ENCODE data around the gene UQCC5. TPM values are rescaled to one million over a fixed set of nuclear protein-coding genes. Genes with fewer than 3 reads are reported as not detected.

The UQCC5 gene
- total RNA-seq, 1 donor from 2014 or later, result 2.4 TPM

GRCh38 chr3:52532517-52532837 is 3.9 kb upstream of the UQCC5 start:
- no peak for TF ChIP-seq CTCF (conservative IDR thresholded peaks at IDR 0.05; ENCODE audit: low read depth, low read length)
- no peak for DNase-seq (ENCODE audit: low read depth)
- H3K4me3 ChIP-seq (ENCODE audit: low read depth, low read length), result peak overlapping the region; percentile 77

- DNase-seq (ENCODE audit: low read depth), result no peak
- no peak for TF ChIP-seq CTCF (conservative IDR thresholded peaks at IDR 0.05; ENCODE audit: low read depth, low read length)
- H3K4me3 ChIP-seq (ENCODE audit: low read depth, low read length), result peak overlapping the region; percentile 77
Observed at GRCh38 chr3:52532838-52533622, 3.4 kb upstream of the UQCC5 start.

GRCh38 chr3:52533623-52534280 is 2.7 kb upstream of the UQCC5 start, which contains the start of gene NT5DC2:
Gene NT5DC2, minus strand, starts transcription at chr3:52533857. Its CDS starts 120 bp downstream, at chr3:52533737.
- DNase-seq (ENCODE audit: low read depth), result no peak
- TF ChIP-seq CTCF (conservative IDR thresholded peaks at IDR 0.05; ENCODE audit: low read depth, low read length), result no peak
- peak within 1 kb of the TSS; percentile 79 for H3K4me3 ChIP-seq (ENCODE audit: low read depth, low read length)

- no peak for DNase-seq (ENCODE audit: low read depth)
Observed at GRCh38 chr3:52534281-52535183, 1.9 kb upstream of the UQCC5 start.

GRCh38 chr3:52535411-52536111 is 844 bp upstream of the UQCC5 start:
- TF ChIP-seq CTCF (conservative IDR thresholded peaks at IDR 0.05; ENCODE audit: low read depth, low read length), result no peak
- H3K4me3 ChIP-seq (ENCODE audit: low read depth, low read length), result peak overlapping the region; percentile 39
- DNase-seq (ENCODE audit: low read depth), result no peak

More at GRCh38 chr3:52534281-52535183, 1.9 kb upstream of the UQCC5 start:
- TF ChIP-seq CTCF (conservative IDR thresholded peaks at IDR 0.05; ENCODE audit: low read depth, low read length), result no peak
- peak overlapping the region; percentile 79 for H3K4me3 ChIP-seq (ENCODE audit: low read depth, low read length)

GRCh38 chr3:52536112-52536368 is 365 bp upstream of the UQCC5 start:
- DNase-seq (ENCODE audit: low read depth), result no peak
- peak overlapping the region; percentile 39 for H3K4me3 ChIP-seq (ENCODE audit: low read depth, low read length)
- TF ChIP-seq CTCF (conservative IDR thresholded peaks at IDR 0.05; ENCODE audit: low read depth, low read length), result no peak
